ENCODE measurements around the gene SGCG. TPM values are rescaled to one million over a fixed set of nuclear protein-coding genes. Genes with fewer than 3 reads are reported as not detected.

SGCG gene
- polyA plus RNA-seq, 2 donors: 0.16 to 0.59 TPM

DNA sequence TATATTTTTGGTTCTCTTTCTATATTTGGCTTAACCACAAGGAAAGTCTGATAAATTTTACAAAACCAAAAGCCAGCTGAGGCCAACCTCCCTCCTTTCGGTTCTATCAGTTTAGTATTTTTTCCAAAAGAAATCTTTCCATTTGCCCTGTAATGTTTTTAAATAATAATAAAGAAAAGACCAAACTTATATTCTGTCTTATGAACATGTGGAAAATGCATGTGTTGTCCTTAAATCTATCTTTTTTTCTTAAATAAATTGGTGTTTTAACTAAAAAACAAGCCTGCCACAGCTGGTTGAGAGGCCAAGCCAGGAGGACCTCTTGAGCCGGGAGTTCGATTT, 139.1 kb downstream of the SGCG start:
- Histone ChIP-seq H3K36me3 (ENCODE audit: control insufficient read depth in 2 of 2, insufficient read depth in 2 of 2, low read length in 1 of 2) (no peaks in the 10 kb centered on the region), H3K4me1 (ENCODE audit: control insufficient read depth in 2 of 2, insufficient read depth in 2 of 2, low read length in 1 of 2) (peaks cover 0 to 3% of the 10 kb centered on the region in 2 donors), H3K27me3 (ENCODE audit: control insufficient read depth in 1 of 2, insufficient read depth in 2 of 2, low read length in 2 of 2) (no peaks in the 10 kb centered on the region), H3K9me3 (ENCODE audit: control insufficient read depth in 2 of 2, insufficient read depth in 1 of 2, low read depth in 1 of 2, low read length in 1 of 2) (no peaks in the 10 kb centered on the region), H3K4me3 (ENCODE audit: low read depth in 1 of 2, low read length in 2 of 2) (no peak overlapping the region), H3K27ac (ENCODE audit: low read depth in 2 of 2, low read length in 1 of 2) (no peak overlapping the region)
- 79 to 84% methylated on average over 3 of the region's 3 CpGs for WGBS, 2 donors

DNA sequence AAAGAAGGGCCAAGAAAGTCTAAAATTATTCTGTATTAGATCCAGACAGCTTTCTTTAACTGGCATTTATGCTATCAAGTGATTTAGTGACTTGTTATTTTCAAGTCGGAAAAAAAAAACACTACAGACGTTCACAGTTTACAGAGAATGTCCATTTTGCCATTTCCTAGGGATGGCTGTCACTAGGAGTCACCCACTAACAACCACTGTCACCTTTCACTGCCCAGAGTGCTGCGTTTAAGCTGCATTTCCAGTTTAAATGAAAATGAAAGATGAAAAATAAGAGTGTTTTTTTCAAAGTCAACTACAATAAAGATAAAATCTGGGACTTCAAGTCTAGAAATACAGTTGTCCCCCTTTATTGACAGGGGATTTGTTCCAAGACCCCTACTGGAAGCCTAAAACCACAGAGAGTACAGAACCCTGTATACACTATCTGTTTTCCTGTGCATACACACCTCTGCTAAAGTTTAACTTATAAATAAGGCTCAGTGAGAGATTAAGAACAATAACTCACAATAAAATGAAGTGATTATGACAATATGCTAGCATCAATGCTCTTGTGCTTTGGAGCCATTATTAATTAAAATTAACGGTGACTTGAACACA, 140.3 kb downstream of the SGCG start:
- no peak overlapping the region for H3K27ac ChIP-seq (ENCODE audit: low read depth in 2 of 2, low read length in 1 of 2)
- WGBS, 2 donors: 45% methylated on average over 4 of the region's 4 CpGs
- peaks cover 0 to 3% of the 10 kb centered on the region in 2 donors for H3K4me1 ChIP-seq (ENCODE audit: control insufficient read depth in 2 of 2, insufficient read depth in 2 of 2, low read length in 1 of 2)
- H3K4me3 ChIP-seq (ENCODE audit: low read depth in 1 of 2, low read length in 2 of 2): peak overlapping the region in 1 of 2 donors; percentile 4
- H3K27me3 ChIP-seq (ENCODE audit: control insufficient read depth in 1 of 2, insufficient read depth in 2 of 2, low read length in 2 of 2): no peaks in the 10 kb centered on the region
- no peaks in the 10 kb centered on the region for H3K9me3 ChIP-seq (ENCODE audit: control insufficient read depth in 2 of 2, insufficient read depth in 1 of 2, low read depth in 1 of 2, low read length in 1 of 2)
- H3K36me3 ChIP-seq (ENCODE audit: control insufficient read depth in 2 of 2, insufficient read depth in 2 of 2, low read length in 1 of 2): no peaks in the 10 kb centered on the region

DNA sequence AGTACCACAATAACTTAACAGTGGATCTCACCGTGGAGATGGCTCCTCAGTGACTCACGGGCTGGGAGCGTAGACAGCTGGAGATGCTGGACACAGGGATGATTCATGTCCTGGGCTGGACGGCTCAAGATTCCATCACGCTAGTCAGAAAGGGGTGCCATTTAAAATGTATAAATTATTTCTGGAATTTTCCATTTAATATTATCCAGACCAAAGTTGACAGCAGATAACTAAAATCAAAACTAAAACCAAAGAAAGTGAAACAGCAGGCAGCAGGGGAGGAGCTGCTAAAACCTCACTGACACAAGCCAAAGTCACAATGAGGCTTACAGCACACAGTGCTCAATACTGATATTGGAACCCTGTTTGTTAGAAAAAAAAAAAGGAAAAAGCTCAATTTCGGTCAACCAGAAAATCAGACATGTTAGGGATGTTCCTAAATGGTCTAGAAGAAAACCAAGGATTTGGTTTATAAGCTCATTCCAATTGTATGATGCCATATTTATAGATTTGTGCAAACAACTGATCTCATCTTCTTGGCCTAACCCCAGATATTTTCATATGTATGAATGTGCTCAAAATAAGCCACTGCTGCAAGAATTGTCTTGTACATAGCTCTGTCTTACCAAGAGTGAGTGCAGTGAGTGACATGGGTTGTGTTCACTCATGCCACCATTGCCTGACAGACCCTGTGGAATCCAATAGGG, 140.9 kb downstream of the SGCG start:
- H3K27me3 ChIP-seq (ENCODE audit: control insufficient read depth in 1 of 2, insufficient read depth in 2 of 2, low read length in 2 of 2): no peaks in the 10 kb centered on the region
- peaks cover 0 to 3% of the 10 kb centered on the region in 2 donors for H3K4me1 ChIP-seq (ENCODE audit: control insufficient read depth in 2 of 2, insufficient read depth in 2 of 2, low read length in 1 of 2)
- H3K9me3 ChIP-seq (ENCODE audit: control insufficient read depth in 2 of 2, insufficient read depth in 1 of 2, low read depth in 1 of 2, low read length in 1 of 2): no peaks in the 10 kb centered on the region
- no peak overlapping the region for H3K27ac ChIP-seq (ENCODE audit: low read depth in 2 of 2, low read length in 1 of 2)
- no peaks in the 10 kb centered on the region for H3K36me3 ChIP-seq (ENCODE audit: control insufficient read depth in 2 of 2, insufficient read depth in 2 of 2, low read length in 1 of 2)
- 17 to 26% methylated on average over 6 of the region's 6 CpGs for WGBS, 2 donors
- H3K4me3 ChIP-seq (ENCODE audit: low read depth in 1 of 2, low read length in 2 of 2): peak overlapping the region in 1 of 2 donors; percentile 4

DNA sequence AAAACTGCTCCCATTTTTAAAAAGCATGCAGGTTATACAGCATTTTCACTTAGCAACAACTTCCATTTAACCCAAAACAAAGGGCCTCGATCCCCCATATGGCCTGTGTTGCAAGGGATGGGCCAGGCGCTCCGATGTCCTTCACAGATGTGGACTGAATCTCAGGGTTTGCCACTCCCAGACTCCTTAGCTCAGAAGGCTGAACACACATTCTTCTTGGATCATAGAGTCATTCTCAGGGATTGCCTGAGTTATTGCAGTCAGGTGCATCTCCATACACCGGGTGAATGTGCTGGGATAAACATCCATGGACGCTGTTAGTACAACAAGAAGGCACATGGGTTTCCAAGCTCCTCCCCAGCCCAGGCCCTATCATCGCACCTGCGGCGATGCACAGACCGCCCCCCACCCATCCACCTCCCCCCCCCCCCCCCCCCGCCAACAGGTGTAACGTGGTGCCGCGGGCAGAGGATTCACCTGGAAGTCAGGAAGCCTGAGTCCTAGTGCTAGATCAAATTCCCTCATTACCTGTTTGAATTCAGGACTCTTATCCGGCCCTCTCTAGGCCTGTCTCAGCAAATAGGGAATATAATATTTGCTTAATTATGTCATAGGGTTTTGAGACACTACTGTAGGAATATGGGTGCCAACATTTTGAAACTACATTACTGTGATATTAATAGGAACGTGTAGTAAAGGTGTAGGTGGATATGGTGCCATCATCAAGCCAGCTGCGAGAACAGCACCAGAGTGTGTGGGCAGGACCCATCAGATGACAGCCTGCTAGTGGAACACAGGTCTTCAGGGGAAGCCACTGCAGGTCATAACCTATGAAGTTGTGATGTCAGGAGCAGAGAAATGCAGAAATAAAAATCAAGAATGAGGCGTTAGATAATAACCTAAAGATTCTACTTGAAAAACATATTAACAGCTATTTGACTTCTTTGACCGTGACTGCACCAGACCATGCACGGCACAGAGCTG, 141.9 kb downstream of the SGCG start:
- Histone ChIP-seq H3K9me3 (ENCODE audit: control insufficient read depth in 2 of 2, insufficient read depth in 1 of 2, low read depth in 1 of 2, low read length in 1 of 2) (no peaks in the 10 kb centered on the region), H3K4me1 (ENCODE audit: control insufficient read depth in 2 of 2, insufficient read depth in 2 of 2, low read length in 1 of 2) (peaks cover 0 to 3% of the 10 kb centered on the region in 2 donors), H3K27me3 (ENCODE audit: control insufficient read depth in 1 of 2, insufficient read depth in 2 of 2, low read length in 2 of 2) (no peaks in the 10 kb centered on the region), H3K27ac (ENCODE audit: low read depth in 2 of 2, low read length in 1 of 2) (no peak overlapping the region), H3K36me3 (ENCODE audit: control insufficient read depth in 2 of 2, insufficient read depth in 2 of 2, low read length in 1 of 2) (no peaks in the 10 kb centered on the region), H3K4me3 (ENCODE audit: low read depth in 1 of 2, low read length in 2 of 2) (no peak overlapping the region)
- 72 to 81% methylated on average over 19 of the region's 19 CpGs for WGBS, 2 donors

DNA sequence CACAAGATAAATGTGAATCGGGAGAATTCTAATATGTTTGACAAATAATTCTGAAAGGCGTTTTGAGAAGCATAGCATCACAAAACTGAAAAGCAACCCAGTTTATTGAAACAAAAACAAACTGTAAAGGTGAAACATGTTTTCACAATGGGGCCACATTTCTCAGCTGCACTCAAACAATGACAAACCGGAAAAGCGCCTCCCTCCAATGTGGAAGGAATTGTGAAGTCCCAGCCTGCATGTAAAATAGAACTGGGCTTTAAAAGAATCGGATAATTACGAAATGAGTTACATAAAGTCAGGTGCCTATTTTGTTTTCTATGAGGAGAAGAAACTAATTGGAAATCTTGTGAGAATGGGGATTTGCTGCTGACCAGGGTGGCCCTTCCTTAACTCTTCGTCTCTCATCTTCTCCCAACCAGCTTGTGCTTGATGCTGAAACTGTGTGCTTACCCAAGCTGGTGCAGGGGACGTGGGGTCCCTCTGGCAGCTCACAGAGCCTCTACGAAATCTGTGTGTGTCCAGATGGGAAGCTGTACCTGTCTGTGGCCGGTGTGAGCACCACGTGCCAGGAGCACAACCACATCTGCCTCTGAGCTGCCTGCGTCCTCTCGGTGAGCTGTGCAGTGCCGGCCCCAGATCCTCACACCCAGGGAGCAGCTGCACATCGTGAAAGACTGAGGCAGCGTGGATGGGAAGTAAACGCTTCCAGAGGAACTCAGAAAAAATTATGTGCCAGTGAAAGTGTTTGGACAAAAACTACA, 143.3 kb downstream of the SGCG start:
- no peak overlapping the region for H3K4me3 ChIP-seq (ENCODE audit: low read depth in 1 of 2, low read length in 2 of 2)
- no peaks in the 10 kb centered on the region for H3K27me3 ChIP-seq (ENCODE audit: control insufficient read depth in 1 of 2, insufficient read depth in 2 of 2, low read length in 2 of 2)
- 60 to 61% methylated on average over 17 of the region's 17 CpGs for WGBS, 2 donors

DNA sequence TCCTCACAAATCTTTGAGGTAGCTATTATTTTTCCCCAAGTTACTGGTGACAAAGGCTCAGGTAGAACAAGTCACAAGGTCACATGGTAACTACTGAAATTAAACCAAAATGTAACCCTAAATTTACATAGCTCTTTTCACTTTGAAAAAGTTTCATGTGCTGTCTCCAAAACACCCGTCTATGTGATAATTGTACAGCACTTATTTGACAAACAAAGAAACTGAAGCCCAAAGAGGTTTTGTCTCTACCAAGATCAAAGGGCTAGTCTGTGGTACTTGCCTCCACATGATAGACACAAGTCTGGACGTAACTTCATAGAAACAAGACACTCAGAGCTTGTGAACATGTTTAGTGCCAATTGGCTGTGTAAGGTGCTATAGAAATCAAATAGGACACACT, 144.4 kb downstream of the SGCG start:
- Histone ChIP-seq H3K4me3 (ENCODE audit: low read depth in 1 of 2, low read length in 2 of 2) (no peak overlapping the region), H3K9me3 (ENCODE audit: control insufficient read depth in 2 of 2, insufficient read depth in 1 of 2, low read depth in 1 of 2, low read length in 1 of 2) (no peaks in the 10 kb centered on the region), H3K27ac (ENCODE audit: low read depth in 2 of 2, low read length in 1 of 2) (no peak overlapping the region), H3K4me1 (ENCODE audit: control insufficient read depth in 2 of 2, insufficient read depth in 2 of 2, low read length in 1 of 2) (peaks cover 0 to 3% of the 10 kb centered on the region in 2 donors), H3K27me3 (ENCODE audit: control insufficient read depth in 1 of 2, insufficient read depth in 2 of 2, low read length in 2 of 2) (no peaks in the 10 kb centered on the region), H3K36me3 (ENCODE audit: control insufficient read depth in 2 of 2, insufficient read depth in 2 of 2, low read length in 1 of 2) (no peaks in the 10 kb centered on the region)
- WGBS, 2 donors: 39 to 45% methylated on average over 2 of the region's 2 CpGs

More for the DNA sequence above, 143.3 kb downstream of the SGCG start:
- Histone ChIP-seq H3K27ac (ENCODE audit: low read depth in 2 of 2, low read length in 1 of 2) (no peak overlapping the region), H3K36me3 (ENCODE audit: control insufficient read depth in 2 of 2, insufficient read depth in 2 of 2, low read length in 1 of 2) (no peaks in the 10 kb centered on the region), H3K4me1 (ENCODE audit: control insufficient read depth in 2 of 2, insufficient read depth in 2 of 2, low read length in 1 of 2) (peaks cover 0 to 3% of the 10 kb centered on the region in 2 donors), H3K9me3 (ENCODE audit: control insufficient read depth in 2 of 2, insufficient read depth in 1 of 2, low read depth in 1 of 2, low read length in 1 of 2) (no peaks in the 10 kb centered on the region)

DNA sequence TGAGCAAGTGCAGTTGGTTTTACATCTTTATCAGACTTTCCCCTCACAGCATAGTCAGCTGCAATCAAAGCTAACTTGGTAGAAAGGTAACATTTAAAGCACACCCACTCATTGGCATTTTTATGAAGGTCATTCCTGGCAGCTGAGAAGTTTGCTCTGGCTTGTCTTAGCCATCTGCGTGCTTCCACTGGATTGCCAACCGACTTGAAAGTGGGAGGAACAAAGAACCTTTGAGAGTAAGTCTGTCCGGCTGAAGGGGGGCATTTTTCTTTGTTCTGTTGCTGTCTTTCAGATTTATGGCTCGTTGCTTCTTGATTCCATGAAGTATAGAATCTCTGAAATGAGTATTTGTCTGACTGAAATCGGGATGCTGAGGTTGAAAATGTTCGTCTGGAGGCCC, 149.6 kb downstream of the SGCG start:
- WGBS, 2 donors: 84 to 86% methylated on average over 6 of the region's 6 CpGs
- Histone ChIP-seq H3K27me3 (ENCODE audit: control insufficient read depth in 1 of 2, insufficient read depth in 2 of 2, low read length in 2 of 2) (no peaks in the 10 kb centered on the region), H3K4me1 (ENCODE audit: control insufficient read depth in 2 of 2, insufficient read depth in 2 of 2, low read length in 1 of 2) (no peaks in the 10 kb centered on the region), H3K27ac (ENCODE audit: low read depth in 2 of 2, low read length in 1 of 2) (no peak overlapping the region), H3K9me3 (ENCODE audit: control insufficient read depth in 2 of 2, insufficient read depth in 1 of 2, low read depth in 1 of 2, low read length in 1 of 2) (no peaks in the 10 kb centered on the region), H3K4me3 (ENCODE audit: low read depth in 1 of 2, low read length in 2 of 2) (no peak overlapping the region), H3K36me3 (ENCODE audit: control insufficient read depth in 2 of 2, insufficient read depth in 2 of 2, low read length in 1 of 2) (no peaks in the 10 kb centered on the region)

DNA sequence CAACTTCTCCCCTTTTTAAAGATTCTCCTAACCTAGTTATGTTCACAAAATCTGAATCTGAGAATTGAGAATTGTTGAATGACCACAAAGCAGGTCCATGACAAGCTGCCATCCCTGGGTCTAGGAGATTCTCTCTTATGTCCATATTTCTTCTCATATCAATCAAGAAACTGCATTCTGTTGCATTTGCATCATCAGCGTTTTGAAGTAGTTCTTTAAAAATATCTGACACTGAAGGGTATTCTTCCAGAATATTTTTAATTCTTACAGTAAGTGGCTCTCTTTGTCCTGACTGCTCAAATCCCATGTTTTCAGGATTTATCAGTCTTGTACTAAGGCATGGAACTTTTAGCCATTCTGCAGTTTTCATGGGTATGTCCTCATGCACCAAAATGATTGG, 158.4 kb downstream of the SGCG start:
- Histone ChIP-seq H3K4me3 (ENCODE audit: low read depth in 1 of 2, low read length in 2 of 2) (no peak overlapping the region), H3K9me3 (ENCODE audit: control insufficient read depth in 2 of 2, insufficient read depth in 1 of 2, low read depth in 1 of 2, low read length in 1 of 2) (no peaks in the 10 kb centered on the region)
- 98 to 100% methylated on average over 1 of the region's 1 CpG for WGBS, 2 donors

More for the DNA sequence above, 158.4 kb downstream of the SGCG start:
- peaks cover 0 to 5% of the 10 kb centered on the region in 2 donors for H3K36me3 ChIP-seq (ENCODE audit: control insufficient read depth in 2 of 2, insufficient read depth in 2 of 2, low read length in 1 of 2)
- no peak overlapping the region for H3K27ac ChIP-seq (ENCODE audit: low read depth in 2 of 2, low read length in 1 of 2)
- no peaks in the 10 kb centered on the region for H3K27me3 ChIP-seq (ENCODE audit: control insufficient read depth in 1 of 2, insufficient read depth in 2 of 2, low read length in 2 of 2)
- no peaks in the 10 kb centered on the region for H3K4me1 ChIP-seq (ENCODE audit: control insufficient read depth in 2 of 2, insufficient read depth in 2 of 2, low read length in 1 of 2)

All from esophagus (tissue), 2 donors.